Activated naive CD4-positive, alpha-beta T cell treated with anti-CD3 and anti-CD28 coated beads for 36 hours (primary cell): ENCODE data around the gene KCNE2. TPM values are rescaled to one million over a fixed set of nuclear protein-coding genes. Genes with fewer than 3 reads are reported as not detected.

Experiments used
- total RNA-seq, 2 experiments: library from RNA; stranded (reverse); gene quantifications; one replicate each; pipeline ENCODE4 v1.2.3, GENCODE V29; 2021

KCNE2 gene
- total RNA-seq, 2 experiments from 2014 or later = not detected

Other genes starting within 250 kb of the KCNE2 start
- 10 to 100 TPM; 16.4 to 16.5 TPM for gene SMIM11, start 11.5 kb downstream of the KCNE2 start, total RNA-seq
- not detected for gene SMIM34, start 59.9 kb downstream of the KCNE2 start, total RNA-seq
- gene KCNE1, start 148.2 kb downstream of the KCNE2 start, total RNA-seq = not detected